GM12878 (cell line): ENCODE data around the gene ITGA11. TPM values are rescaled to one million over a fixed set of nuclear protein-coding genes. Genes with fewer than 3 reads are reported as not detected.

Source experiments
- ATAC-seq: fragments of 200-7000 bp; cut with Tn5 transposase; 3 replicates; pipeline ENCODE4 v1.9.1; 2020; ENCODE audit warnings: mild to moderate bottlenecking, moderate library complexity
- BruUV-seq: library from RNA; stranded (reverse); fragments of 400-500 nt; replicated peaks from 2 replicates; lab custom pipeline; 2021; lab: Mats Ljungman, UMichigan
- CTCF ChIA-PET: fragments of 300-600 bp; sonication (Branson Sonifier 250); formaldehyde crosslinking; extraction: SDS; loops from one replicate; lab custom pipeline; 2021; ENCODE audit warnings: inconsistent platforms; lab: Yijun Ruan, JAX
- POLR2A ChIA-PET: fragments of 350-600 bp; formaldehyde crosslinking; extraction: SDS; loops from one replicate; lab custom pipeline; 2021; ENCODE audit warnings: inconsistent platforms; lab: Charles Lee
- RAD21 ChIA-PET: fragments of 300-600 bp; sonication (Branson Sonifier 250); formaldehyde crosslinking; loops from one replicate; lab custom pipeline; 2023; ENCODE audit warnings: antibody characterized with exemption; ENCODE audit not compliant: unreplicated experiment; lab: Charles Lee
- SMC1A ChIA-PET: fragments of 300-600 bp; sonication (Branson Sonifier 250); formaldehyde crosslinking; loops from one replicate; lab custom pipeline; 2023; ENCODE audit not compliant: unreplicated experiment, uncharacterized antibody; lab: Charles Lee
- DNase-seq: peaks from one replicate; pipeline ENCODE4 v3.0.0-alpha.2; 2011; ENCODE audit warnings: low read depth, low spot score
- FAIRE-seq: peaks from 3 replicates; lab custom pipeline; 2011; peaks lifted over from hg19 to GRCh38; lab: Jason Lieb, UNC
- H2AFZ ChIP-seq: 2 replicates; pipeline ENCODE4 v1.6.0; 2011; ENCODE audit warnings: low read depth, low read length, control low read depth; ENCODE audit not compliant: control insufficient read depth
- H3K27ac ChIP-seq: 2 replicates; pipeline ENCODE4 v1.5.1; 2011; ENCODE audit warnings: control low read depth; ENCODE audit not compliant: control insufficient read depth, insufficient read depth
- H3K27me3 ChIP-seq, 2 experiments: replicated peaks in 1 of 2; 2 replicates each; pipeline versions ENCODE4 v1.6.0 to v1.6.1; 2011; ENCODE audit warnings: low read length in 1 of 2; ENCODE audit not compliant: control insufficient read depth in 2 of 2, insufficient read depth in 2 of 2
- H3K36me3 ChIP-seq, 2 experiments: 2 replicates each; pipeline ENCODE4 v1.5.1; 2011; ENCODE audit warnings: low read length in 1 of 2; ENCODE audit not compliant: control insufficient read depth in 2 of 2, insufficient read depth in 2 of 2
- H3K4me1 ChIP-seq: 2 replicates; pipeline ENCODE4 v1.6.1; 2011; ENCODE audit warnings: mild to moderate bottlenecking, low read length, moderate library complexity, mixed read lengths; ENCODE audit not compliant: control insufficient read depth, insufficient read depth
- H3K4me2 ChIP-seq: 2 replicates; pipeline ENCODE4 v1.6.0; 2011; ENCODE audit warnings: control low read depth; ENCODE audit not compliant: control insufficient read depth, insufficient read depth
- H3K4me3 ChIP-seq: fragments of 200-600 bp; sonication (generic); 2 replicates; pipeline ENCODE4 v1.5.1; 2016
- H3K79me2 ChIP-seq: 2 replicates; pipeline ENCODE4 v1.6.0; 2011; ENCODE audit warnings: low read length; ENCODE audit not compliant: control insufficient read depth, insufficient read depth
- H3K9ac ChIP-seq: 2 replicates; pipeline ENCODE4 v1.8.0; 2011; ENCODE audit warnings: low read length, control low read depth, mixed read lengths; ENCODE audit not compliant: control insufficient read depth, insufficient read depth
- H3K9me3 ChIP-seq: replicated peaks from 3 replicates; pipeline ENCODE4 v1.5.1; 2011; ENCODE audit warnings: mild to moderate bottlenecking, low read length; ENCODE audit not compliant: control insufficient read depth, insufficient read depth
- H4K20me1 ChIP-seq: 2 replicates; pipeline ENCODE4 v1.6.0; 2011; ENCODE audit not compliant: control insufficient read depth, insufficient read depth
- BMI1 ChIP-seq: fragments of 450-650 bp; IDR thresholded peaks from 2 replicates; pipeline ENCODE4 v1.6.1; 2016; ENCODE audit warnings: mild to moderate bottlenecking, moderate library complexity, borderline replicate concordance
- IKZF1 ChIP-seq: fragments of 450-650 bp; conservative IDR thresholded peaks from 2 replicates; pipeline ENCODE4 v1.6.1; 2017; ENCODE audit warnings: antibody characterized with exemption, mild to moderate bottlenecking
- MEF2B ChIP-seq: fragments of 450-650 bp; IDR thresholded peaks from 2 replicates; pipeline ENCODE4 v1.6.1; 2018; ENCODE audit warnings: mild to moderate bottlenecking, moderate library complexity; ENCODE audit not compliant: partially characterized antibody, poor library complexity, severe bottlenecking
- TCF12 ChIP-seq: IDR thresholded peaks from 2 replicates; pipeline ENCODE4 v1.6.1; 2011; ENCODE audit warnings: low read depth, mild to moderate bottlenecking, low read length
- WGBS: methylation state at CpG from one replicate; pipeline ENCODE4 v1.1.6; 2016; ENCODE audit warnings: low lambda C conversion rate; ENCODE audit not compliant: insufficient replicate concordance, insufficient coverage; ENCODE audit errors: missing lambda C conversion rate; 5-methylcytosine and 5-hydroxymethylcytosine counted together
- in situ Hi-C: fragments of 300-500 bp; cut with MboI; formaldehyde crosslinking; loops from 9 replicates; pipeline ENCODE4 v1.14.3; 2018; ENCODE audit warnings: mixed read lengths
- intact Hi-C: fragments of 100-400 bp; cut with micrococcal nuclease; formaldehyde crosslinking; loops from one replicate; pipeline ENCODE4 v1.14.2; 2022; ENCODE audit not compliant: unreplicated experiment
- polyA plus RNA-seq, 11 experiments: library from polyadenylated mRNA; depleted of rRNA in 4 of 11; unstranded in 6 of 11; stranded (reverse) in 5 of 11; fragments of >200 nt; fragmentation: Nextera tagmentation in 4 of 11; fragmentation: Illumina TruSeq in 1 of 11; extraction: Ambion mirVana in 4 of 11; extraction: Trizol in 1 of 11; gene quantifications; 1 replicate in 1 of 11; 2 replicates in 10 of 11; pipeline versions ENCODE4 v1.2.1 to v1.2.3, GENCODE V29; 2011 to 2016; ENCODE audit warnings: inconsistent platforms in 2 of 11, missing spikeins in 2 of 11, low read depth in 1 of 11
- total RNA-seq, 4 experiments: library from RNA; depleted of rRNA in 3 of 4; stranded (reverse); fragments of >200 nt in 3 of 4; fragmentation: Illumina TruSeq in 1 of 4; extraction: Trizol in 1 of 4; gene quantifications; 2 replicates each; pipeline versions ENCODE4 v1.2.1 to v1.2.3, GENCODE V29; 2013 to 2021
- TF ChIP-seq, protein P1 (sequence below): fragments of 150-350 bp; IDR thresholded peaks from 2 replicates; pipeline ENCODE4 v1.6.1; 2014; ENCODE audit warnings: mild to moderate bottlenecking, low read depth, low read length
- TF ChIP-seq, protein P2 (sequence below): fragments of 450-650 bp; IDR thresholded peaks from 2 replicates; pipeline ENCODE4 v1.6.1; 2014; ENCODE audit warnings: mild to moderate bottlenecking

Gene ITGA11
- total and polyA plus RNA-seq, 10 of the 15 experiments (the other 5 are each of a cell fraction or from before 2014, with no cell fraction given) = under 0.01 to 0.36 (median 0.13) TPM; not detected in 1

DNA sequence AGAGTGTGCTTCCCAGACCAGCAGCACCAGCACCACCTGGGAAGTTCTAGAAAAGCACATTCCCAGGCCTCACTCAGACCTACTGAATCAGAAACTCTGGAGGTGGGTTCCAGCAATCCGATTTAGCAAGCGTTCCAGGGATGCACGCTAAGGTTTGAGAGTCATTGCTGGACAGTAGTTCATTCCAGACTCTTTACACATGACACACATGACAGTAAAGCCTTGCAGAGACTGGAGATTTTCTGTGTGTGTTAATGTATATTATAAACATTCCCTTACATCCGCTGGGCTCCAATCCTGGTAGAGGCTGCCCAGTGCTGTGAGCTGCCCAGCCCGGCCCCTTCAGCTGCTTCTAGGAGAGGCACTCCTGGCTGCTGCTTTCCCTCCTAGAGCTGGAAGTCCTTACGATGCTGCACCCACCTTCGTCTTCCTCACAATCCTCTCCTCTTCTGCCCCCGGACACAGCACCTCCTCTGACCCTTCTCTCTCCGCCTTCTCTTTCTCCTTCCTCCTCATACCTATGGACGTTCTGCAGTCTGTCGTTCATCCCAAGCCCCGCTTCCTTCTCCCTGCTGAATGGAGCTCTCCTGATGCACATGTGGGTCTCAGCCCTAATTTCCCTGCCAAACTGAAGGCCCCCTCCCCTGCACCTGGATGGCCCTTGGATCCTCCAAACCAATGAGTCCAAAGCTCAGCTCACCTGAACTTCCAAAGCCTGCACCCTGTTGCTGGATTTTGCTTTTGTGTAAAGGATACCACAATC, 44.4 kb downstream of the ITGA11 start:
- FAIRE-seq (no peak), DNase-seq (no peak), ATAC-seq (no peak)
- Histone ChIP-seq H3K4me3 (no peak overlapping the region), H2AFZ (no peak overlapping the region), H3K36me3 (no peaks in the 10 kb centered on the region), H3K4me2 (no peak overlapping the region), H3K9me3 (no peaks in the 10 kb centered on the region; the same call in 2 of the 3 replicates), H3K27me3 (no peaks in the 10 kb centered on the region; a peak in 1 of 4 replicates), H3K79me2 (no peaks in the 10 kb centered on the region), H3K9ac (no peak overlapping the region), H3K27ac (no peak overlapping the region), H3K4me1 (peaks cover 7% of the 10 kb centered on the region; the same call in 1 of the 2 replicates), H4K20me1 (no peaks in the 10 kb centered on the region)
- RAD21 ChIA-PET = no interaction called here
- CTCF ChIA-PET = no interaction called here
- no TSS peak for BruUV-seq
- in situ Hi-C loops (loop anchor here (5.0 kb wide), 1 partner anchor 135 kb away; no protein-coding TSS in a partner anchor), intact Hi-C loops (loop anchor here (10.0 kb wide), 1 partner anchor 147 kb away; no protein-coding TSS in a partner anchor)
- SMC1A ChIA-PET = no interaction called here
- TF ChIP-seq IKZF1 = no peak
- no peak for TF ChIP-seq TCF12
- TF ChIP-seq, protein P1, sequence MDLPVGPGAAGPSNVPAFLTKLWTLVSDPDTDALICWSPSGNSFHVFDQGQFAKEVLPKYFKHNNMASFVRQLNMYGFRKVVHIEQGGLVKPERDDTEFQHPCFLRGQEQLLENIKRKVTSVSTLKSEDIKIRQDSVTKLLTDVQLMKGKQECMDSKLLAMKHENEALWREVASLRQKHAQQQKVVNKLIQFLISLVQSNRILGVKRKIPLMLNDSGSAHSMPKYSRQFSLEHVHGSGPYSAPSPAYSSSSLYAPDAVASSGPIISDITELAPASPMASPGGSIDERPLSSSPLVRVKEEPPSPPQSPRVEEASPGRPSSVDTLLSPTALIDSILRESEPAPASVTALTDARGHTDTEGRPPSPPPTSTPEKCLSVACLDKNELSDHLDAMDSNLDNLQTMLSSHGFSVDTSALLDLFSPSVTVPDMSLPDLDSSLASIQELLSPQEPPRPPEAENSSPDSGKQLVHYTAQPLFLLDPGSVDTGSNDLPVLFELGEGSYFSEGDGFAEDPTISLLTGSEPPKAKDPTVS = no peak
- TF ChIP-seq MEF2B = no peak
- no peak for TF ChIP-seq BMI1
- TF ChIP-seq, protein P2, sequence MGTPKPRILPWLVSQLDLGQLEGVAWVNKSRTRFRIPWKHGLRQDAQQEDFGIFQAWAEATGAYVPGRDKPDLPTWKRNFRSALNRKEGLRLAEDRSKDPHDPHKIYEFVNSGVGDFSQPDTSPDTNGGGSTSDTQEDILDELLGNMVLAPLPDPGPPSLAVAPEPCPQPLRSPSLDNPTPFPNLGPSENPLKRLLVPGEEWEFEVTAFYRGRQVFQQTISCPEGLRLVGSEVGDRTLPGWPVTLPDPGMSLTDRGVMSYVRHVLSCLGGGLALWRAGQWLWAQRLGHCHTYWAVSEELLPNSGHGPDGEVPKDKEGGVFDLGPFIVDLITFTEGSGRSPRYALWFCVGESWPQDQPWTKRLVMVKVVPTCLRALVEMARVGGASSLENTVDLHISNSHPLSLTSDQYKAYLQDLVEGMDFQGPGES = no peak
- POLR2A ChIA-PET = no interaction called here
- 35% methylated on average over 12 of the region's 12 CpGs for WGBS
